ENCODE data around the gene IRF2BP1. TPM values are rescaled to one million over a fixed set of nuclear protein-coding genes. Genes with fewer than 3 reads are reported as not detected.

Gene IRF2BP1
- total and polyA plus RNA-seq, 2 of the 13 experiments (the other 11 are each of a cell fraction or from before 2014, with no cell fraction given): 4.3 to 14.3 TPM

- TF ChIP-seq SP1 (IDR thresholded peaks at IDR 0.05) (no peak), SP1 (CRISPR knock-in tag; IDR thresholded peaks at IDR 0.05) (peak; percentile 97), TBX3 (IDR thresholded peaks at IDR 0.05; ENCODE audit: borderline replicate concordance) (peak; percentile 47; the same call in 1 of the 2 replicates), SOX13 (IDR thresholded peaks at IDR 0.05) (no peak), SOX13 (CRISPR knock-in tag; conservative IDR thresholded peaks at IDR 0.05 in 1 of 2, IDR thresholded peaks at IDR 0.05 in 1 of 2) (peak in 1 of 2 experiments; percentile 81; a peak in 2 of 4 replicates), ZNF12 (CRISPR knock-in tag; IDR thresholded peaks at IDR 0.05) (peak; percentile 63; the same call in 1 of the 2 replicates), KLF9 (CRISPR knock-in tag; IDR thresholded peaks at IDR 0.05; ENCODE audit: low read depth) (no peak), ZNF503 (CRISPR knock-in tag; IDR thresholded peaks at IDR 0.05) (peak; percentile 78; the same call in 1 of the 2 replicates), ZBTB7A (CRISPR knock-in tag; IDR thresholded peaks at IDR 0.05) (peak; percentile 28; the same call in 1 of the 2 replicates), FOXO1 (CRISPR knock-in tag; IDR thresholded peaks at IDR 0.05) (peak; percentile 77), PAX8 (CRISPR knock-in tag; IDR thresholded peaks at IDR 0.05; ENCODE audit: borderline replicate concordance) (no peak), ZKSCAN5 (CRISPR knock-in tag; IDR thresholded peaks at IDR 0.05) (no peak), FLYWCH1 (CRISPR knock-in tag; IDR thresholded peaks at IDR 0.05) (no peak), HOXD1 (CRISPR knock-in tag; IDR thresholded peaks at IDR 0.05) (peak; percentile 57; the same call in 1 of the 2 replicates), ZNF264 (CRISPR knock-in tag; IDR thresholded peaks at IDR 0.05) (0 out of 2 replicates have a peak, but pooled peaks have one; percentile 50), ZNF720 (CRISPR knock-in tag; IDR thresholded peaks at IDR 0.05) (no peak), ELF4 (CRISPR knock-in tag; IDR thresholded peaks at IDR 0.05; ENCODE audit: borderline replicate concordance) (peak; percentile 76; the same call in 1 of the 2 replicates), SUZ12 (IDR thresholded peaks at IDR 0.05; ENCODE audit: low read depth, low read length) (no peak), ZNF234 (CRISPR knock-in tag; conservative IDR thresholded peaks at IDR 0.05) (0 out of 2 replicates have a peak, but pooled peaks have one; percentile 57), FOXK2 (IDR thresholded peaks at IDR 0.05) (no peak), ZFX (CRISPR knock-in tag; IDR thresholded peaks at IDR 0.05; ENCODE audit: low read depth) (peak; percentile 85), ZNF354B (CRISPR knock-in tag; IDR thresholded peaks at IDR 0.05) (0 out of 2 replicates have a peak, but pooled peaks have one; percentile 66), SMYD3 (CRISPR knock-in tag; IDR thresholded peaks at IDR 0.05) (peak; percentile 77; the same call in 1 of the 2 replicates), IKZF1 (IDR thresholded peaks at IDR 0.05) (no peak), ZFP62 (CRISPR knock-in tag; IDR thresholded peaks at IDR 0.05) (no peak), RXRB (CRISPR knock-in tag; IDR thresholded peaks at IDR 0.05; ENCODE audit: borderline replicate concordance) (peak; percentile 85), PRMT3 (CRISPR knock-in tag; IDR thresholded peaks at IDR 0.05; ENCODE audit: borderline replicate concordance, low read depth) (no peak), U2AF1 (optimal IDR thresholded peaks at IDR 0.05; ENCODE audit: low read depth, low read length) (no peak), ARNT2 (CRISPR knock-in tag; IDR thresholded peaks at IDR 0.05; ENCODE audit: low read depth) (peak; percentile 91)
Observed at GRCh38 chr19:45882652-45883585, 3.0 kb downstream of the IRF2BP1 start (continued).

Data from HepG2 (cell line).